Cardiac muscle cell (in vitro differentiated cells and primary cell): ENCODE results near the gene IRF2BP1. TPM values are rescaled to one million over a fixed set of nuclear protein-coding genes. Genes with fewer than 3 reads are reported as not detected.
A peak's percentile ranks its signal among the peaks of the same experiment; 100 is the strongest.

Experiments
- DNase-seq, 2 donors: peaks; one replicate each; pipeline versions ENCODE4 v3.0.0 to v3.0.0-alpha.2; 2010 to 2017; ENCODE audit warnings: low read depth in 1 of 2, low spot score in 1 of 2
- H3K27ac ChIP-seq: fragments of 200-600 bp; sonication (generic); 2 replicates; pipeline ENCODE4 v1.5.1; 2016
- H3K27me3 ChIP-seq: fragments of 200-600 bp; sonication (generic); 2 replicates; pipeline ENCODE4 v1.6.0; 2016; ENCODE audit warnings: control low read depth
- H3K36me3 ChIP-seq: fragments of 200-600 bp; sonication (generic); 2 replicates; pipeline ENCODE4 v1.5.1; 2016; ENCODE audit warnings: control low read depth
- H3K4me1 ChIP-seq: fragments of 200-600 bp; sonication (generic); 2 replicates; pipeline ENCODE4 v1.8.1; 2017; ENCODE audit warnings: low read depth, mild to moderate bottlenecking, mixed run types
- H3K4me3 ChIP-seq: fragments of 200-600 bp; sonication (generic); 2 replicates; pipeline ENCODE4 v1.5.1; 2016; ENCODE audit warnings: mild to moderate bottlenecking
- H3K9me3 ChIP-seq: fragments of 200-600 bp; sonication (generic); 2 replicates; pipeline ENCODE4 v1.5.1; 2017; ENCODE audit warnings: low read depth, mild to moderate bottlenecking, control low read depth
- CTCF ChIP-seq: IDR thresholded peaks from 2 replicates; pipeline ENCODE4 v1.5.1; 2012; ENCODE audit warnings: low read depth, mild to moderate bottlenecking, low read length
- polyA plus RNA-seq: library from polyadenylated mRNA; unstranded; fragments of >200 nt; fragmentation: Nextera tagmentation; extraction: Ambion mirVana; gene quantifications from 2 replicates; pipeline ENCODE4 v1.2.1, GENCODE V29; 2016
- total RNA-seq: library from RNA; depleted of rRNA; stranded (reverse); fragments of >200 nt; gene quantifications from 2 replicates; pipeline ENCODE4 v1.2.3, GENCODE V29; 2016

IRF2BP1 gene
- total and polyA plus RNA-seq, 2 experiments from 2014 or later = 14.5 to 71.8 TPM

- no peak for TF ChIP-seq CTCF
- H3K27ac ChIP-seq = peak within 1 kb of the TSS; percentile 82
Measured at GRCh38 chr19:45862564-45863334, 23.2 kb downstream of the IRF2BP1 start, which contains the start of gene SYMPK. SYMPK (minus strand) TSS chr19:45863147; CDS start chr19:45854495, 8,652 bp downstream.

GRCh38 chr19:45862271-45862563 lies 23.7 kb downstream of the IRF2BP1 start:
- DNase-seq = no peak
- no peaks in the 10 kb centered on the region for H3K9me3 ChIP-seq
- peak overlapping the region; percentile 82 for H3K27ac ChIP-seq
- peak overlapping the region; percentile 80 for H3K4me3 ChIP-seq
- H3K36me3 ChIP-seq = no peaks in the 10 kb centered on the region
- TF ChIP-seq CTCF = no peak
- H3K4me1 ChIP-seq = no peaks in the 10 kb centered on the region
- no peaks in the 10 kb centered on the region for H3K27me3 ChIP-seq

More at GRCh38 chr19:45862564-45863334, 23.2 kb downstream of the IRF2BP1 start, which contains the start of gene SYMPK:
- Histone ChIP-seq H3K27me3 (no peaks in the 10 kb centered on the region), H3K9me3 (no peaks in the 10 kb centered on the region), H3K4me1 (no peaks in the 10 kb centered on the region), H3K4me3 (peak within 1 kb of the TSS; percentile 80), H3K36me3 (no peaks in the 10 kb centered on the region)
- peak; percentile 99 for DNase-seq

GRCh38 chr19:45860359-45861259 lies 25.3 kb downstream of the IRF2BP1 start:
- Histone ChIP-seq H3K4me3 (no peak overlapping the region), H3K9me3 (no peaks in the 10 kb centered on the region), H3K36me3 (no peaks in the 10 kb centered on the region), H3K4me1 (no peaks in the 10 kb centered on the region), H3K27ac (no peak overlapping the region), H3K27me3 (no peaks in the 10 kb centered on the region)
- DNase-seq = no peak
- no peak for TF ChIP-seq CTCF

- peaks cover 27% of the 10 kb centered on the region for H3K36me3 ChIP-seq
- no peak overlapping the region for H3K4me3 ChIP-seq
- TF ChIP-seq CTCF = no peak
Measured at GRCh38 chr19:45854167-45854778, 31.7 kb downstream of the IRF2BP1 start.

GRCh38 chr19:45852983-45853382 lies 33.0 kb downstream of the IRF2BP1 start:
- no peaks in the 10 kb centered on the region for H3K27me3 ChIP-seq
- no peak for TF ChIP-seq CTCF
- peaks cover 33% of the 10 kb centered on the region for H3K36me3 ChIP-seq
- no peak for DNase-seq
- no peaks in the 10 kb centered on the region for H3K4me1 ChIP-seq
- no peaks in the 10 kb centered on the region for H3K9me3 ChIP-seq
- no peak overlapping the region for H3K27ac ChIP-seq
- no peak overlapping the region for H3K4me3 ChIP-seq

More at GRCh38 chr19:45854167-45854778, 31.7 kb downstream of the IRF2BP1 start:
- no peaks in the 10 kb centered on the region for H3K4me1 ChIP-seq
- DNase-seq = no peak
- no peaks in the 10 kb centered on the region for H3K9me3 ChIP-seq
- H3K27ac ChIP-seq = no peak overlapping the region
- no peaks in the 10 kb centered on the region for H3K27me3 ChIP-seq
